ENCODE results near the gene HSPH1. TPM values are rescaled to one million over a fixed set of nuclear protein-coding genes. Genes with fewer than 3 reads are reported as not detected.

Gene HSPH1
- total and polyA plus RNA-seq, 8 donors: 11.1 to 37.0 (median 21.1) TPM

DNA sequence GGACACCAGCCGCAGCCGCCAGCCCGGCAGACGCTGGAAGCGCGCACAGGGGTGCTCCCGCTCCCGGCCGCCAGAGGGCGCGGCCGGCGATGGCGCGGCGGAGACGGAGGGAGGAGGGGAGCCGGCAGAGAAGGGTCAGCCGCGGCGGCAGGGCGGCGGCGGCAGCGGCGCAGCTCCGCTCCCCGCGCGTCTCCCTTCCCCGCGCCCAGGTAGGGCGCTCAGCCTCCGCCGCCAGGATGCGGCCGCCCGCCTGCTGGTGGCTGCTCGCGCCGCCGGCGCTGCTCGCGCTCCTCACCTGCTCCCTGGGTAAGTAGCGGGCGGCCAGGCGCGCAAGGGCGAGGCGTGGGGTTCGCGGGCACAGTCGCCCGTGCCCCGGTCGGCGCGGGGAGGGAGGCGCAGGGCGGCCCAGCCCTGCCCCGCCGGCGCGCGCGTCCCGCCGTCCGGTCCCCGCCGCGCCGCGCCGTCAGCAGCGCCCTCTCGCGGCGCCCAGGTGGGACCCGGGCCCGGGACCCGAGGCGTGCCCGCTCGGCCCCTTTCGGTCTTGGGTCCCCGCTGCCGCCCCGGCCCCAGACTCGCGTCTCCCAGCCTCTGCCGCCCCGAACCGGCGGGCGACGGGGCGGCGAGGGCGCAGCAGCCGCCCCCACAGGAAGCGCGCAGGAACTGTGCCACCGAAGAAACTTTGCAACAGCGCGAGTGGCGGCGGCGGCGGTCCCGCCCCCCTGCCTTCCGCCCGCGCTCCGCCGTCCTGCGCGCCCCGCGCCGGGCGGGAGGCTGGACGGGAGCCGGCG, 38.3 kb upstream of the HSPH1 start, which contains the start of gene B3GLCT:
TSS of gene B3GLCT (plus strand) at position 127 of the 788 bp plus-strand sequence. CDS start at position 237, 110 bp downstream.
- intact Hi-C loops (cut with DNase I): no loop called here
- peak within 1 kb of the TSS; percentile 85 to 98 (median 92) for H3K27ac ChIP-seq
- ATAC-seq: peak; percentile 86 to 96 (median 91)
- H3K27me3 ChIP-seq: no peaks in the 10 kb centered on the region
- no peaks in the 10 kb centered on the region for H3K36me3 ChIP-seq
- peak; percentile 78 to 94 (median 86) for TF ChIP-seq CTCF (IDR thresholded peaks at IDR 0.05)
- peak within 1 kb of the TSS; percentile 61 to 85 (median 80) for H3K4me3 ChIP-seq
- WGBS, 2 donors: 0% methylated on average over 58 to 126 of the region's 126 CpGs
- no peak for FAIRE-seq
- H3K4me1 ChIP-seq: peaks cover 0 to 7% (median 0%) of the 10 kb centered on the region in 3 donors
- DNase-seq: peak; percentile 67 to 96 (median 86)
- H3K9me3 ChIP-seq: no peaks in the 10 kb centered on the region

DNA sequence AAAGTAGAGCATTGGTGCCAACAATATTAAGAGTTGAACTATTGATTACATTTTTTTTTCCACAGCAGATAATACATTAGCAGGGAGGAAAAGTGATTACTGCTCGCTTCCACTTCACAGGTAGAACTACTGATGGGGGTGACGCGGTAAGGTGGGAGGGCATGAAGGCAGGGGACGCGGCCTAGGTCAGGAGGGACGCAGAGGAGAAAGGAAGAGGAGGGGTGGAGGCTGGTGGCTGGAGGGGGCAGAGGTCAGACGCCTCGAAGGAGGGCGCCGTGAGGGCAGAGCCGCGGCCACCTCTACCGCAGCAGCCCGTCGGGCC, 37.8 kb upstream of the HSPH1 start:
- peak overlapping the region; percentile 85 to 98 (median 92) for H3K27ac ChIP-seq
- H3K4me3 ChIP-seq: peak overlapping the region; percentile 61 to 85 (median 80)
- H3K9me3 ChIP-seq: no peaks in the 10 kb centered on the region
- intact Hi-C loops (cut with DNase I): no loop called here
- no peaks in the 10 kb centered on the region for H3K36me3 ChIP-seq
- TF ChIP-seq CTCF (IDR thresholded peaks at IDR 0.05): no peak
- WGBS, 2 donors: 2 to 3% methylated on average over 15 of the region's 15 CpGs
- peaks cover 0 to 7% (median 0%) of the 10 kb centered on the region in 3 donors for H3K4me1 ChIP-seq
- FAIRE-seq: no peak
- ATAC-seq: peak in 2 of 4 donors; percentile 14 to 36
- no peak for DNase-seq
- H3K27me3 ChIP-seq: no peaks in the 10 kb centered on the region

DNA sequence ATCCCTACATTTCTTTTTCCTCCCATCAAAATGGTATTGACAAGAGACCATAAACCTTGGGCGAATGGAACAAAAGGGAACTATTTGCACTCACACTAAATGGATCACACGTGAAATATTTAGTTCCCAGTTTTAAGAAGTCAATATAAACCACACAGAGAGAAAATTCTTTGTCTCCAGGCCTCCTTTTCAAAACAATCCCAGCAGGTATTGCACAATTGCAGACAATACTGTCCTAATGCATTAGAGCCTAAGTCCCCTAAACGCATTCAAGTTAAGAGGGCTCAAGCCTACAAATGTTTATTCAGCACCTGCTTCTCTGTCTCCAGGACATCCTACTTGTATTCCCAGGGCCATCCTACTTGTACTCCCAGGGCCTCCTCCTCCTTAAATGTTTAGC, 36.8 kb upstream of the HSPH1 start:
- DNase-seq (no peak), FAIRE-seq (no peak)

DNA sequence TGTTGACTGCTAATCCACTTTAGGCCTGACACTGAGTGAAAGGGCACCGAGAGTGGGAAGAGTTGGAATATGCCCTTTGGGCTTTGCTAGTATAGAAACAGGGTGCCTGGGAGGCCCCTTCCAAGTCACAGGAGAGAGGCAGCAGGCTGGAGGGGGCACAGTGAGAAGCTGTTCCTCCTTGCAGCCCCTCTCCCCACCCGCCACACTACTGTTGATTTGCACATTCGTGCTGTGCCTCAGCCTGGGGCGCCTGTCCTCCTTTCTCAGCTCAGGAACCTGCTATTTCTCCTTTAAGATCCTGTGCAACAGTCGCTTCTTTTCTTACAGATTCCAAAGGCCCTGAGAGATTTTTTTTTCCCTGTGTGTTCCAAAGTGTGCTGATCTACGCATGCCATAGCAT, 35.3 kb upstream of the HSPH1 start:
- Histone ChIP-seq H3K27ac (no peak overlapping the region), H3K36me3 (no peaks in the 10 kb centered on the region), H3K9me3 (no peaks in the 10 kb centered on the region), H3K4me1 (peaks cover 0 to 7% (median 0%) of the 10 kb centered on the region in 3 donors), H3K27me3 (no peaks in the 10 kb centered on the region), H3K4me3 (no peak overlapping the region)
- 87 to 89% methylated on average over 6 of the region's 6 CpGs for WGBS, 2 donors
- intact Hi-C loops (cut with DNase I): no loop called here
- no peak for TF ChIP-seq CTCF (IDR thresholded peaks at IDR 0.05)
- FAIRE-seq: no peak
- DNase-seq: no peak
- ATAC-seq: no peak

More for the DNA sequence above, 36.8 kb upstream of the HSPH1 start:
- Histone ChIP-seq H3K4me3 (no peak overlapping the region), H3K4me1 (peaks cover 0 to 7% (median 0%) of the 10 kb centered on the region in 3 donors), H3K36me3 (no peaks in the 10 kb centered on the region), H3K27ac (no peak overlapping the region), H3K27me3 (no peaks in the 10 kb centered on the region), H3K9me3 (no peaks in the 10 kb centered on the region)
- no peak for ATAC-seq
- no peak for TF ChIP-seq CTCF (IDR thresholded peaks at IDR 0.05)
- intact Hi-C loops (cut with DNase I): no loop called here
- 70 to 75% methylated on average over 3 of the region's 3 CpGs for WGBS, 2 donors

DNA sequence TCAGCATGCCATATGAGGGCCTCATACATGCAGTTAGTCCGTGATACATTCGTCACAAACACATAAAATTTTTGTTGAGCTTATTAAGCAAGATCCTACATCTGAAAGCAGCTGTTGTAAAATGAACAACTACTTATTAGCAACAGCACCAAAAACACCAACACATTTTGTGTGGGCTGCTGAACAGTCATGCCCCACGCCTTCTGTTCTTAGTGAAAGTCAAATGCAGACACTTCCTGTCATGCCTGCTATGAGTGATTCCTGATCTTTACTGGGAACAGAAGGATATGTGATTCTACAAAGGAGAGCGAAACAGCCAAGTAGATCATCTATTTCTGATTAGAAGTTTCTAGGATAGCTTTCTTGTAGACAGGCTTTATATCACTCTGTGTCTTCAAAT, 33.9 kb upstream of the HSPH1 start:
- H3K4me1 ChIP-seq: no peaks in the 10 kb centered on the region
- DNase-seq (no peak), FAIRE-seq (no peak), ATAC-seq (no peak)
- no peaks in the 10 kb centered on the region for H3K27me3 ChIP-seq
- intact Hi-C loops (cut with DNase I): no loop called here
- H3K4me3 ChIP-seq: no peak overlapping the region
- H3K36me3 ChIP-seq: no peaks in the 10 kb centered on the region
- WGBS, 2 donors: 93 to 98% methylated on average over 4 of the region's 4 CpGs
- no peaks in the 10 kb centered on the region for H3K9me3 ChIP-seq
- no peak for TF ChIP-seq CTCF (IDR thresholded peaks at IDR 0.05)
- H3K27ac ChIP-seq: no peak overlapping the region
